DOHH2 (cell line): ENCODE results near the gene LGALS3BP.

ENCODE experiments used
- CTCF ChIP-seq: fragments of 200-600 bp; sonication (generic); IDR thresholded peaks from one replicate; pipeline ENCODE4 v1.5.1; 2014; ENCODE audit warnings: antibody characterized with exemption, mild to moderate bottlenecking, low read depth, low read length; ENCODE audit not compliant: poor library complexity, severe bottlenecking
- EZH2phosphoT487 ChIP-seq: fragments of 200-600 bp; sonication (generic); IDR thresholded peaks from 2 replicates; pipeline ENCODE4 v1.6.1; 2017; ENCODE audit warnings: borderline replicate concordance, mild to moderate bottlenecking, antibody characterized with exemption, low read length, moderate library complexity, mixed read lengths

DNA sequence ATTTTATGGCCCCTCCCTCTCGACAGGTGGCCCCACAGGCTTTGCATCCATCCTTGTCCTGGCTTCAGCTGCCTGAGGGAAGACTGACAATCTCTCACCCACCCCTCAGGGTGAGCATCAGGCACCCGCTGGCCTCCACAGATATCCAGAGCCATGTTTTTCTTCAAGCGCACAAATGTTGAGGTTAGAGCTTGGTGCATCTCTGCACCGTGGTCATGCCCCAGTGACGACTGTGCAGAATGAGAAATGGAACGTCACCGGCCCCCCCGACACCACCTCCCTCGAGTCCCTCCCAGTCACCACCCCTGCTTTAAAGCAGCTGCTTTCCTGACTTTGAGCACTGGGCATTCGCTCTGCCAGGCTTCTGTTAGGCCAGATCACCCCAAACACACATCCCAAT is 34.8 kb downstream of the LGALS3BP start:
- no peak for TF ChIP-seq CTCF
- TF ChIP-seq EZH2phosphoT487 = no peak
